ENCODE data around the gene PALS1.
A peak's percentile ranks its signal among the peaks of the same experiment; 100 is the strongest.

The PALS1 gene

GRCh38 chr14:67241411-67242167 lies at the start of gene PALS1:
Gene PALS1, plus strand, starts transcription at chr14:67241435. Its CDS starts 37,736 bp downstream, at chr14:67279171.
- FAIRE-seq = no peak

- no peak for FAIRE-seq
Measured at GRCh38 chr14:67191768-67192290, 49.4 kb upstream of the PALS1 start.

DNA sequence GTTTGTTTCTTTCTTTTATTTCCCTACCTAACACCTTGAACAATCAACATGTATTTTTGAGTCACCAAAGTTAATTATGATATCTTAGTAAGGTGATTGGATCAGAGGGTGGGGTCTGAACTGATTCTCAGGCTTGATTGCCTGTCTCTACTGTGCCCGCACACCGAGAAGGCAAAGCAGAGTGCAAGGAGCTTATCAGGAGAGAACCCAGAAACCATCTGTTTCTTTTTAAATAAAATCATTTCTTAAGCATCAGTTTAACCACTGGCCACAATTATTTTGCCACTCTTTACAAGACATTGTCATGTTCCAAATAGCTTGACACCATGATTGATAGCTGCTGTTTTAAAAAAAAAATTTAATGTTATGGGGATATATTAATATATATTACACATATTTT lies 48.9 kb upstream of the PALS1 start:
- no peak for FAIRE-seq

DNA sequence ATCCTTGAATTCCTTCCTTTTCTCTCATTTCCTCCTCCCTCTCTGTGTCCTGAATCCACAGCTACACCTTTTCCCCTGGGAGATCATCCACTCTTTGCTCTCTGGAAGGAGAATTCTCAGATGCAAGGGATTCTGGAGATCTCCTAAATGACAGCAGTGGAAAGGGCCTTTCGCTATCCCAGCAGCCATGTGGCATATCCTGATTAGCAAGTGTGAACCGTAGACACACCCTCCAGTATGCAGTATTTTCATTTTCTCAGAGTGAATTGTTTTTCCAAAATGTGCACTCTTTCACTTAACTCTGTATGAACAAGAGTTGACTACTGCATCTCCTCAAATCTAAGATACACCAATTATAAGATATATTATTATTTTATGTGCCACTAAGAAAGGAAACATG lies 46.0 kb upstream of the PALS1 start:
- no peak for FAIRE-seq

DNA sequence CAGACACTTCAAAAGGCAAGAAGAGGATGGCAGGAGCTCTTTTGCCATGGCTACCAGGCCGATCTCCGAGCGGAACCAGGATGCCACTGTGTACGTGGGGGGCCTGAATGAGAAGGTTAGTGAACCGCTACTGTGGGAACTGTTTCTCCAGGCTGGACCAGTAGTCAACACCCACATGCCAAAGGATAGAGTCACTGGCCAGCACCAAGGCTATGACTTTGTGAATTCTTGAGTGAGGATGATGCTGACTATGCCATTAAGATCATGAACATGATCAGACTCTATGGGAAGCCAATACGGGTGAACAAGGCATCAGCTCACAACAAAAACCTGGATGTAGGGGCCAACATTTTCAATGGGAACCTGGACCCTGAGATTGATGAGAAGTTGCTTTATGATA lies 42.2 kb upstream of the PALS1 start:
- no peak for FAIRE-seq

DNA sequence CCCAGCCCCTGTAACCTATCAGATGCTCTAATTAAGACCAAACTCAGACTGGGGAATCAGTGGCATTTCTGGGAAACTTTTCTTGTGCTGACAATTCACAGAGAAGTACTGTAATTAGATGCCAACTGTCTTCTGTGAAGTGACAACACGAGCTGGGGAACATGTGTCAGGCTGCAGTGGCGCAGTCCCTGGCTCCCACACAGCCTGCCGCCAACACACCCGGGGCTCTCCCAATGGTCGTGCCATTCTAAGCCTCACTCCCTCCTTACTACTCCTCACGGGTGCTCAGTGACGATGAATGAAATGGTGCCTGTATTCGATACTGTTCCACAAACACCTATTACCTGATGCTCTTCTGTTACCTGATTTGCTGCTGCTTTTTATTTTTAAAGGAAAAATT lies 33.4 kb upstream of the PALS1 start:
- no peak for FAIRE-seq

GRCh38 chr14:67218126-67218525 lies 23.1 kb upstream of the PALS1 start:
- FAIRE-seq = no peak

- FAIRE-seq = no peak
Measured at GRCh38 chr14:67221248-67221981, 19.8 kb upstream of the PALS1 start.

GRCh38 chr14:67221982-67222328 lies 19.3 kb upstream of the PALS1 start:
- FAIRE-seq = no peak

DNA sequence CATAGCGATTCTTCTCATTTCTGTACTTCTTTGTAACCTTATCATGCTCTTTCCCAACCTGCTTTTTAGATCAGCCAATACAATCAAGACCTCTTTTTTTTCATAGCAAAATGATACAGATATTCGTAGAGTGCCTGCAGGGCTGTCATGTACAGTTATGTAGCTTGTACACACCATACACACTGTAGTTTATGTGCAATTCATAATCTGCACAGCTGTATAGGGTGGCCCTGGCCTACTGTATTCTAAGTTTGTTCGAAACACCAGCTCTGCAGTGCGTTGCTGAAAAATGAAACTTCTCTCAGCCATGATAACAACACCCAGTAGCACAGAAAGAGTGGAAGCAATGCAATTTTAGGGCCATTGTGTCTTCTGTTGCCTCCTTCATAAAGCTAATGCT lies 15.7 kb upstream of the PALS1 start:
- no peak for FAIRE-seq

DNA sequence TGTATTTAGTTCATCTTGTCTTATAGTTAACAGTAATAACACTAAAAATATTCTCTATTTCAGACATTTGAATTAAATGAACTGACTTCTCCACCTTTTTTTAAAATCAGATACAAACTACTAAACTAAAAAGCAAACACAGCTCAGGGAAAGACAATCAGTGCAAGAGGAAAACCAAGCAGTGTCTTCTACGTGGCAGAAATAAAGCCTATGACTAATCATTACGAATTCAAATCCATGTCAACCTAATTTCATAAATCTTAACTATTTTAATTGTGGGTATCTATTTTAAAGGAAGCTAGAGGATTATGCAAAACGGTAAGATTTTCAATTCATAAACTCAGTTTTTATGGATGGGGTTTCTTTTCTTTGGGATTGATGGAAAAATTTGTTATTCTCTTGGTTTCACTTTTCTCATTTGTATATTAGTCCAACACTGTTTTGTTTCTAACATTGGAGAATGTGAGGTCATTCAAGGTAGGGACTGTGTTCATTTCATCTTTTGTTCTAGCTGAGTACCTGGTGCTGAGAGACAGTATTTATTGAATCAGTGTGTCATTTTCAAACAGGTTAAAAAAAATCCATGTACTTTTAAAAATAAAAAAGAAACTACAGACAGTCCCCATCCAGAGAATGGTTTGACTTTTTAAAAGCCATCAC lies 12.8 kb upstream of the PALS1 start:
- peak; percentile 55 for FAIRE-seq

DNA sequence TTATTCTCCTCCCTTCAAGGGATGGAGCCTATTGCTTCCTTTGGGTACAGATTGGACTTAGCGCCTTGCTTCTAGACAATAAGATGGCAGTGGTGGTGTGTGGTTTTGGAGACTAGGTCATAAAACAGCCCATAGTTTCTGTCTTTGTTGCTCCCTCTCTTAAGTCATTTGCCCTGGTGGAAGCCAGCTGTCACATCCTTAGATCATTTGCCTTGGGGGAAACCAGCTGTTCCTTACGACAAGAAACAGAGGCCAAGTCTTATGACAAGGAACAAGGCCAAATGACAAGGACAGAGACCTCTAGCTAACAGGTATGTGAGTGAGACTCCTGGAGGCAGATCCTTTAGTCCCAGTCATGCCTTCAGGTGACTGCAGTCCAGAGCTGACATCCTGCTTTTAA lies 9.2 kb upstream of the PALS1 start:
- no peak for FAIRE-seq

GRCh38 chr14:67232621-67233020 lies 8.6 kb upstream of the PALS1 start:
- FAIRE-seq = no peak

GRCh38 chr14:67237591-67237990 lies 3.6 kb upstream of the PALS1 start:
- FAIRE-seq = no peak

GRCh38 chr14:67239582-67239981 lies 1.7 kb upstream of the PALS1 start:
- FAIRE-seq = no peak

DNA sequence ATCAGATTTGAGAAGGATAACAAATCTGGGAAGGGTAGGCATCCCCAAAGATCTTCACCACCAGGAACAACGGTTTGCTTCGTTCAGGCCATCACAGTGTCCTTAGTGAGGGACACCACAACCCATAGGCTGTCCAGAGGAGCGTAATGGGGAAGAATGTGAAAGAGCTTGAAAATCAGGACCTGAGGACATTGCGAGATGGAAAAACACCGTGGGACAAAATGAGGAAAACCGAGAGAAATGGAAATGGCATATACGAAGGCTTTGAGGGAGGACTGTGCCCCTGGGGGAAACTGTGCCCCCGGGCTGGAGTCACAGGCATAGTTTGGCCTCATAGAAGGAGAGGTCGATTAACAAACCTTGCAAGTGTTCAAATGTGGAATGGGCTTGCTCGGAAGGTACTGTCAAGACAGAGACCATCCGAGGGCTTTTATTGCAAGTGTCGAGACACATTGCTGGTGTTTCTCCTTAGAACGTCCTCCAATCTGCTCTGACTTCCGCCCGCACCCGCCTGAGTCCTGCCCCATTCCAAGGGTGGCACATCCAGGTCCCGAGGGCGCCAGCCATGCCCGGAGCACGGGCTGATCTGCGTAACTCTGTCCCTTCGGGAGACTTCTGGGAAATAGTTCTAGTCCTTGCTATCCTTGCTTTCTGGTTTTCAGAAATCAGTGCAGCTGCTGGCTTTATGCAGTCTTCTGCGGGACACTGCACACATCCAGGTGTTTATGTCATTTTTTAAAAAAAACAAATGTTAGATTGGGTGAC lies 885 bp upstream of the PALS1 start:
- FAIRE-seq = no peak

- FAIRE-seq = no peak
Measured at GRCh38 chr14:67240978-67241410, 241 bp upstream of the PALS1 start.

DNA sequence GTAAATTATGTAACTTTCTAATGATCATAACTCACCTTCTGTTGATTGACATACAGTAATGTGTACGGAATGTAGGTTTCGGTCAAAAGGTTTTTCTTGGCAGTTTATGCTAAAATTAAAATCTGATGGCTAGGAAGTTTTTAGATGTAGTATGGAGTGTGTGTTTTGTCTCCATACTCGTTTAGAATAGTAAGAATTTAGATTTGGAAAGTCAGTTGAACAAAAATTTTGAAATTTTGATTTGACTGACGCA lies 859 bp downstream of the PALS1 start:
- no peak for FAIRE-seq

DNA sequence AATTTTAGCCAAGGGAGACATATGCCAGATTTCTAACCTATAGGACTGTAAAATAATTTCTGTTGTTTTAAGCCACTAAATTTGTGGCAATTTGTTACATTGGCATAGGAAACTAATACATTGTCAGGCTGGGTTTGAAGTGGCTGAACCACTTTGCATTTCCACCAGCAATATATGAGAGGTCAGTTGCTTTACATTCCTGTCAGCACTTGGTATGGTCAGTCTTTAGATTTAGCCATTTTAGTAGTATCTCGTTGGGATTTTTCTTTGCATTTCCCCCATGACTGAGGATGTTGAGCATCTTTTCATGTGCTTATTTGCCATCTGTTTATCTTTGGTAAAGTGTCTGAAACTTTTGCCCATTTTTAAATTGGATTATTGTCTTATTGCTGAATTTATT lies 3.9 kb downstream of the PALS1 start:
- FAIRE-seq = no peak

DNA sequence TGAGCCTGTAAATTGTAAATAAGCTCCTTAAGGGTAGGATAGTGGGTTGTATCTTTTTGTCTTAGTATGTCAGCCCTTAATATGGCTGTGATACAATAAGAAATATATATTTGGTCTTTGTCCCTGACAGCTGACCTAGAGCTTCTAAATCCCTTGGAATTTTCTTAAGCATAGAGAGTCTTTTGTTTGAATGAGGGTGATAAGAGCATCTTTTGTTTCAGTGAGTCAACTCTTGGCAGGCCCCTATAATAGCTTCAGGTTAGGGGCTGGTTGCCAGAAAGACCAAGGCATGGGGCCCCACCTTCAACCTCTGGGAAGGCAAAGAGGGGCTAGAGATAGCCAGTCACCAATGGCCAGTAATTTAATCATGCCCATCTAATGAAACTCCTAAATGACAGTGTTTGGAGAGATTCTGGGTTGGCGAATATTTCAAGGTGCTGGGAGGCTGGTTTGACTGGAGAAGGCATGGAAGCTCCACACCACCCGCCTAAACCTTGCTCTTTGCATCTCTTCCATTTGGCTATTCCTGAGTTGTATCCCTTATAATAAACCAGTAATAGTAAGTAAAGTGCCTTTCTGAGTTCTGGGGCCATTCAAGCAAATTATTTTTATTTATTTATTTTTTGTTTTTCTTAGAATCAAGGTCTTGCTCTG lies 10.5 kb downstream of the PALS1 start:
- no peak for FAIRE-seq

DNA sequence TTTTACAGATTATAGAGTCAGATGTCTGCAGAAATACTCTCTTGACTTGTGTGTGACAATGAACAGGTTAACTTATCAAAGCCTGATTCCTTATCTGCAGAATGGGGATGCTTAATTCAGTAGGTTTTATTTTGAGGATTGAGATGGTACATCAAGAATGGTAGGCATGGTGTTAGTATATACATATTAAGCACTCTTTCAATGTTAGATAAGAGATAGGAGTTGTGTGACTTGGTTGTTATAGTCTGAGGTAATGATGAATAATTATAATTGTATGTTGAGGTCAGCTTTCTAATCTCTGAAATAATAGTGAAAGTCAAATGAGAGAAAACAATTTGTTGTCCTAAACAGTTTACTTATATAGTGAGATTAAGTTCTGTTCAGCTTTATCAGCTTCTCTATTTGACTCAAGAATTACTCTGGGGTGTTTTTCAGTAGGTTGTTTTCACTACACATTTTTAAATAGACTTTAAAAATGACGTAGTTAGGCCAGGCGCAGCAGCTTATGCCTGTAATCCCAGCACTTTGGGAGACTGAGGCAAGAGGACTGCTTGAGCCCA lies 11.9 kb downstream of the PALS1 start:
- no peak for FAIRE-seq

DNA sequence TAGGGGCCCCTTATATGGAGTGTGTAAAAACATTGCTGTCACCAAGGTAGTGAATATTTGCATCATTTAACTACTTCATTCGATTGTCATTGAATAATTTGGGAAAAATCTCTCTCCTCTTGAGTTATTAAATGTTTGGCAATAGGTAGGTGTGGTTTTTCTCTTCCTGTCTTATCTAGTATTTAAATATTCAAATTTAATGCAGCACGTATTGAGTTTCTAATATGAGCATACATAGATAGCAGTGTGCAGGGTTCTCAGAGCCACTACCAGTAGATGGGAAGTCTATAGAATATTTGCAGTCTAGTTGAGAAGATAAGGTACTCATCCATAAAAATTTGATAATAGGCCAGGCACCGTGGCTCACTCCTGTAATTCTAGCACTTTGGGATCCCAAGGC lies 16.7 kb downstream of the PALS1 start:
- no peak for FAIRE-seq

Data from colon (tissue), 2 donors.